Inflammatory macrophage treated with lipopolysaccharide for 1 hour (primary cell): Measurements from ENCODE around the gene DACT1.
A peak's percentile ranks its signal among the peaks of the same experiment; 100 is the strongest.
"Not testable (repeated sequence)": the region's sequence is repeated elsewhere in the genome, so short reads cannot be mapped to it uniquely, and the experiment has no call there.

Experiments
- DNase-seq, 2 donors: peaks; one replicate each; pipeline ENCODE4 v3.0.0-alpha.2; 2020 to 2022

The DACT1 gene

DNA sequence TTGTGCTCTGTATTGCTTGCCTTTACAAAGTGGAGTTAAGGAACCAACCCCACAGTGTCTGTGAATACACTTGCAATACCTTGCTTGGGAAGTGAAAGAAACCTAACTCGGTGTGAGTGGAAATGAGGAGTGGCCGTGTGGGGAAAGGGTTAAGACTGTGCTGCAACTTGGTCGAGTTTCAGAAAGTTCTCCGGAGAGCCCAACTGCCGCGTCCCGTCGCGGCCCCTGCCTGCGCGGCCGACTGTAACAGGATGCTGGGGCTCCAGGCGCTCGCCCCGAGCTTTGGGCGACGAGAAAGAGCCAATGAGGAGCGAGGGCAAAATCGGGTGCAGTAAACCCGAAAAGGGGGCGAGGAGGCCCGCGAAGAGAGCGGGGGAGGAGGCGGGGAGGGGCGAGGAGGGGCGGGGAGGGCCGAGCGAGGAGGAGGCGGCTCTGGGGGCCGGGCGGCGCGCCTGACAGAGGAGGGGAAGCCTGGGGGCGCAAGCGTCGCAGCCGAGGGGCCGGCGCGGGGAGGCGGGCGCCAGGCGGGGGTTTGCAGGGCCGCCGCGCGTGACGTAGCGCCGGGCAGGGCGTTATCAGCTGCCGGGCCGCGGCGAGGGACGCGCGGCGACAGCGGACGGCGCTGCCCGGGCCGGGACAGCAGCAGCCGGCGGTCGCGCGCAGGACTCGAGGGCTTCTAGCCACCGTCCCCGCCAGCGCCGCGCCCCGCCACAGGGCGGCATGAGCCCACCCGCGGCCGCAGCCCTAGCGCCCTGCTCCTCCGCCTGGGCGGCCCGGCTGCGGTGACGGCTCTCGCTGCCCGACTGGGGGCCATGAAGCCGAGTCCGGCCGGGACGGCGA, at the start of gene DACT1:
Gene DACT1 (plus strand): TSS at position 572 of the 840 bp plus-strand sequence. CDS start 241 bp downstream, at position 813.
- peak; percentile 19 to 22 for DNase-seq

DNA sequence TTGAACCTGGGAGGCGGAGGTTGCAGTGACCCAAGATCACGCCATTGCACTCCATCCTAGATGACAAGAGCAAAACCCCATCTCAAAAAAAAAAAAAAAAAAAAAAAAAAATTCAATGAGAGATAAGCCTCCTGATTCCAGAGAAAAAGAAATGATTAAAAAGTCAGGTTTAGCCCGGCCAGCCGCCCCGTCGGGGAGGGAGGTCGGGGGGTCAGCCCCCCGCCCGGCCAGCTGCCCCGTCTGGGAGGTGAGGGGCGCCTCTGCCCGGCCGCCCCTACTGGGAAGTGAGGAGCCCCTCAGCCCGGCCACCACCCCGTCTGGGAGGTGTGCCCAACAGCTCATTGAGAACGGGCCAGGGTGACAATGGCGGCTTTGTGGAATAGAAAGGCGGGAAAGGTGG, 49.4 kb upstream of the DACT1 start:
- not testable (repeated sequence) for DNase-seq

DNA sequence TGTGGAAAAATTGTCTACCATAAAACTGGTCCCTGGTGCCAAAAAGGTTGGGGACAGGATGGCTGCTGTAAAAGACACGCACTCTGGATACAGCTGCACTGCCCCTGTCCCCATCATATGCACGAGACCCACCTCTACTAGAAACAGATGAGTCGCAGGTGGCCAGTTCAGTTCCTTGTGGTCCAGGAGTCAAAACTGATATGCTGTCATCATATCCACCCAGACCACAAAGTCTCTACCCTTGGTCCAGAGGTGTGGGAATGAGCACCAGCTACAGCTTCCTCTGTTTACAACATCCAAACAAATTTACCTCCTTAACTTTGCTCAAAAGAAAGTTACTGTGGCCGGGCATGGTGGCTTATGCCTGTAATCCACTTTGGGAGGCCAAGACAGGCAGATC, 43.8 kb upstream of the DACT1 start:
- DNase-seq: no peak

GRCh38 chr14:58597041-58597440, 40.7 kb upstream of the DACT1 start:
- DNase-seq: no peak

DNA sequence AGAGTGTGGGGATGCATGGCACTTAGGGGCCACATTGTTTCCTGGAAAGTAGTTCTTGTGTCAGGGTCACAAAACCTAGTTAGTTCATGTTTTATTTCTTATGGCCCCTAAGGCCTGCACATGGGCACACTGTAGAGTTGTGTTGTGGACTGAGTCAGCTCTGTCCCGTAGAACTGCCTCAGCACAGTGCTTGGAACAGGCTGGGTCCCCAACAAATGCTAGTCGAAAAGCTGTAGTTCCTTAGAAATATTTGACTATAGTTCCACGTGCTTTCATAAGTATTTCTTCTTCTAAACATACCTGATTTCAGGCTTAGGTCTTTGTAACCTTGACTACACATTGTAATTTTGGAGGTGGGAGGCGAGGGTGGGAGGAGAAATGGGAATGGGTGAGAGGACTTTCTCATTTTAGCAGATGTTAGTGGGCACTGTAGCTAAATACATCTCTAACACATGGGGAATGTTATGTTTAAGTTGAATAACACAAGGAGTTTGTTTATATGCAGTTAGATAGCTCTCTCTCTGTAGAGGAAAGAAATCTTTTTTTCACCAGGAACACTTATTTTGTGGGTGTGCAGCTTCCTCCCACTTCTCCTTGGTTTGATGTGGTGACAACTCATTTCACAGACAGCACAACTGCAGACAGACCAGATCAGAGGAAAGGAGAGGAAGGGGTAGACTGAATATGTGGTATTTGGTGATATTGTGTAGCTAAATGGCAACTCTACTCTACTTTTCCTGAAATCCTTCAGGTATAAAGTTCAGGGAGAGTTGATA, 39.5 kb upstream of the DACT1 start:
- DNase-seq: no peak

DNA sequence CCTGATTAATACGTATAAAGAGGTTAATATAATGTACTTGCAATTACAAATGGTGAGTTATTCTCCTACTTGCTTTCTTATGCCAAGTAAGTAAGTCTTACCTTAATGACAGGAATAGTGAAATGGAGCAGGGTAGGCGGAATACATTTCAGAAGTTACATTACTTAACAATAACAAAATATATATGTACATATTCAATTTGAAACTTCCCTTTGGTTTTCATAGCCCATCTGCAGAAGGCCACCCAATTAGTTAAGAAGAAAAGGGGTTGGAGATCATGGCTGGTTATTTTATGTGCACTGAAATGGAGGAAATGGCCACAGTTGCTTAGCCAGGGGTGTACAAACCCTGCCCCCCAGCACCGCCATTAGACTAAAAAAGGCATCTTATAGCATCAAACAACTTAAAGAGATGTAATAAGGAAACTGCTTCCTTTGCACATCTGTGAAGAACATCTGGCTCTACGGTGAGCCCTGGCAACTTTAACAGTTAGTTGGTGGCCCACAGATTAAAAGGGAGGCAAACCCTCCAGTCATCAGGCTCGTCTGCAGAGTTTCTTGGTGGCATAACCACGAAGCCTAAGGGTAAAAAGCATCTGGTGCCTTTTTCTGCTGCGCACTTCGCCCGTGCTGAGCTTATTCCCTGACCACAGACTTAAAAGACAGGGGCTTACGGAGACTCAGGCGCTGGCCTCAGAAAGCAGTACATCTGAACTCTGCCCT, 38.8 kb upstream of the DACT1 start:
- DNase-seq: no peak

DNA sequence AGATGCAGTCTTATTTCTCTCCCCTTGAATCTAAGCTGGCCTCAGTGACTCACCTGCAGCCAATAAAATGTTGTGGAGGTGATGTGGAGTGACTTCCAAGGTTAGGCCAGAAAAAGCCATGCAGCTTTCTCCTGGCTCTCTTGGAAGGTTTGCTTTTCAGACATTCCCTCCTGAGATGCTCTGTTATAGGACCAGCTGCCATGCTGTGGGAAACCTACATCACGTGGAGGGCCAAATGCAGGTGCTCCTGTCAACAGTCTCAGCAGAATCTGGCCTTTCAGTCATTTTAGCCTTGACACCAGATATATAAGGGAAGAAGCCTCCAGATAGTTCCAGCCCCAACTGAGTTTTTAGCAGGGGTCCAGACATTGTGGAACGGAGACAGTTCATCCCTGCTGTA, 38.1 kb upstream of the DACT1 start:
- no peak for DNase-seq

DNA sequence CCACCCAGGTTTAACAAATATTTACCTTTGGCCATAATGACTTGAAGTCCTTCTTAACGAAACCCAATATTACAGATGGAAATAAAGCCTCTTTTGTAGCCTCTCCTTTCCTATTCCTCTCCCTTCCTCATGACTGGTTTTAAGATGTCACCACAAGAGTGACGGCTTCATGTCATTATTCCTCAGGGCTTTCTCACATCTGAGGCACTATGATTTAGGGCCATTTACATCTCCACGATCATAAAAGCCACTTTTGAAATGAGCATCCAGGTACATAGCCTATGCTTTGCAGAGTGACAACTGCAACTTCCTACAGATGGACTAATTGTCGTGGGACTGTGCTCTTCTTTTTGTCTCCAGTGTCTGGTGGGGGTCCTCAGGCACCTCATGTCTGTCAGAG, 32.3 kb upstream of the DACT1 start:
- no peak for DNase-seq

DNA sequence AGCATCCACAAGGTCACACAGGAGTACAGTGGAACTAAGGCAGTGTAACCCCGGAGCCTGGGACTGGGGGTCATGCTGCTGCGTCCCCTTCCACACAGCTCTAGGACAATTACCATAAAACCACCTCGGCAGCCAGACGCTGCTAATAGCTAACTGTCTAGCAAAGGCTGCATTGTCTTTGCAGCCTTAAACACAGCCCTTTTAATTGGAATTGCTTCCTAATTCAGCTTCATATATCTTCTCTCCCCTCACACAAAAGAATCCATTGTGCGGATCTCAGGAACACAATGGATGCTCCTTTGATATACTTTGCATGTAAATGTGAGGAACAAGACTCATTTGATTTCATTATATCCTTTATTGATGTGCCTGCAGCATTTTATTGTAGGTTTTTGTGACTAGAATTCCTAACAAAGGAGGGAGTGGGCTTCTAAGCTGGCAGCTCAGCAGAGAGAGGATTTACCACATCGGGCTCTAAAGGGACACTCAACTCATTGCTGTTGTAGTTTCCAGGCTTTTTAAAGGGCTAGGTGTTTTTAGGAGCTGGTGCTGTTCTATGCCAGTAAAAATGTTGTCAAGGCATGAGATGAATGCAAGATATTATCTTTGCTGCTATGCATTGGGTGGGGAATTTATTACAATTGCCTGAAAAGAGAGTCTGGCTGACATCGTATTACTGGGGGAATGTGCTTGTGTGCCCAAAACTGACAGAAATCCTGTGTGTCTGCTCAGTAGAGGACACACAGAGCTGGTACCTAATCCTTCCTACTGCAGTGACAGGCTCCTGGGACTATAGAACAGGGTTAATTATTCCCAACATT, 30.4 kb upstream of the DACT1 start:
- DNase-seq: no peak

- DNase-seq: no peak
These were observed 29.8 kb upstream of the DACT1 start for GRCh38 chr14:58607952-58608317.

DNA sequence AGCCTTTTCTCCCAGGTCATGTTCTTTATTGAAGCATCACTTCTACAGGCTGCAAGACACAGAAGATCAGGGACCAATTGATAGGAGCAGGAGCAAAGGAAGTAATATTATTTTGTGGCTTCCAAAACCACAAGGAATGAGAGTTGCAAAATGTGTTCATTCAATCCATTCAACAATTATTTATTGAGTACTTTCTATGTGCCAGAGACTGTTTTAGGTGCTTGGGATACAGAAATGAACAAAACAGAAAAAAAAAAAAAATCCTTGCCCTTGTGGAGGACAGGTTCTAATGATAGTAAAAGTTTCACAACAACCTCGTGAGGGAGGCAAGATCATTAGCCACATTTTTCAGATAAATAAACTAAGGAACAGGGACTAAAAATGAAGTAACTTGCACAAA, 20.1 kb upstream of the DACT1 start:
- no peak for DNase-seq

GRCh38 chr14:58620011-58620410, 17.8 kb upstream of the DACT1 start:
- no peak for DNase-seq

DNA sequence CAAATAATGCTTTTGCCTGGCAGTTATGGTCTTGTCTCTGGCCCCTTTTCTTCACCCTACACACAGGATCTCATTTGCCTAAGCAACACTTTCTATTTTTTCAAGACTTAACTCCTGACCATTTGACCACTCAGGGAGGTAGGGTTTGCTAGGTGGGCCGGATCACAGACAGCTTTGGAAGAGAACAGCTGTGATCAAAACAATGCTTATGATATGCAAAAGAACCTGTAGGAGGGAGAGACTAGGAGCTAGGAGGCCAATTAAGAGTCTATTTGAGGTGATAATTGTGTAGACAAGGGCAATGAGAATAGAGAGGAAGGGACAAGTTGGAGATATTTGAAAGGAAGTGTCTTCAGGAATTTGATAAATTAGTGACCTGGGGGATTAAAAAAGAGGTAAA, 12.3 kb upstream of the DACT1 start:
- no peak for DNase-seq

GRCh38 chr14:58626431-58626831, 11.3 kb upstream of the DACT1 start:
- DNase-seq: peak in 1 of 2 donors; percentile 1

DNA sequence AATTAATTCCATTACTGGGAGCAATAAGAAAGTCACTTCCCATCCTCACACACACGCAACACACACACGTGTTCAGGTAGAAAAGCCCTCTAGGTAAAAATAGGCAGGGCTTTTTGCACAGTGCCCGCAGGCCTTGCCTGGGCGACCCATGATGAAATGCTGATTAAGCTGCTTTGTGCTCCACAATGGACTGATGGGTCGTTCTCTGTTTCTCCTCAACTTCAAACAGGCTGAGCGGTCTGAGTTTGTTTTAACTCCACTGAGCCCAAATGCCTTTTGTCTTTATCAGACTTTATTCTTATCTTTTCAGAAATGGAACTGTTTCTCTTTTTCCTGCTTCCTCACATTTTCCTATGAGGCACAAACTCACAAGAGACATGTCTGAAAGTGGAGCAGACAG, 9.4 kb upstream of the DACT1 start:
- DNase-seq: no peak

DNA sequence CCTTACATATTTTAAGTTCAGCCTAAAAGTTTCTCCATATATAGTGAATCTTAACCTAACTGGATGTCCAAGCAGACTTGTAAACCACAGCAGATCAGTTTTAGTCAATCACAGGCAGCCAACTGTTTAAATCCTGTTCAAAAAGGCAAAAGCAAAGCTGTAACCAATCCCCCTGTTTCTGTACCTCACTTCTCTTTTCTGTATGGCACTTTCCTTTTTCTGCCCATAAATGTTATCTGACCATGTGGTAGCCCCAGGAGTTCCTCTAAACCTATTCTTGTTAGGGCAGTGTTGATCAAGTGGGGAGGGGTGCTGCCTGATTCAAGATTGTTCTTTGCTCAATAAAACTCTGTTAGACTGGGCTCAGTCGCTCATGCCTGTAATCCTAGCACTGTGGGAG, 8.5 kb upstream of the DACT1 start:
- peak in 1 of 2 donors; percentile 7 for DNase-seq

GRCh38 chr14:58631732-58632131, 6.0 kb upstream of the DACT1 start:
- DNase-seq: no peak

- DNase-seq: no peak
These were observed 3.9 kb upstream of the DACT1 start for GRCh38 chr14:58633831-58634230.

DNA sequence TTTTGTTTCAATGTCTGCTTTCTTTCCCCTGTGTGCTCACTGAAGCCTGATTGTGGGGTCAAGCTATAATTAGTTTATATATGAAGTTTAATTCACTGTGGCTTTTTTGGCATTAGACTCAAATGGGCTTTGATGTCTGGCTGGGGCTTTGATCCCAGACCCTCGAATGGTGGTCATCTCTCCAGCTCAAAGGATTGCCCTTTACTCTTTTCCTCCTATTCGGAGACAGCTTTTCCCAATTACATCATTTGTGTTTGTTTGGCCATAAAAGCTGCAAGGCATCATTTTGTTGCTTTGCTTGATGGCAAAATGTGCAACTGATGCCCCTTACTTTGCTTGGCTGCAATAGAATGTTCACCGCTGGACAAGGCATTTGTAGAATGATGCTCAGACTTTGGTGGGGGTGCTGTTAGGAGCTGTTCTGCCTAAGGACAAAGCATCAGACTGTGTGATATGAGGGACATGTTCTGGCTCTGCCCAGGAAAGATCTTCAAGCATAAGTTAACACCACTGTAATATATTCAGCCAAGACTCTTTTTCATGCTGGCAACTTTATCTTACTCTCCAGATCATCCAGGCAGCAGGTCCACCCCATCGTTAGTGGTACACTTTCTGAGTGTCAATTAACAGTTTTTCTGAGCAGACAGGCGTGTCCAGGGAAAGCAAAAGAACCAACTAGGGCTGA, 3.2 kb upstream of the DACT1 start:
- no peak for DNase-seq

GRCh38 chr14:58635091-58635830, 2.5 kb upstream of the DACT1 start:
- no peak for DNase-seq

- DNase-seq: no peak
These were observed 1.6 kb upstream of the DACT1 start for GRCh38 chr14:58636129-58636528.
